Heart left ventricle (tissue), 13 donors: Measurements from ENCODE around the gene IL37.

ENCODE experiments used
- POLR2A ChIP-seq, 2 donors: fragments of 450-650 bp; IDR thresholded peaks; one replicate each; pipeline ENCODE4 v1.6.1; 2017; ENCODE audit warnings: antibody characterized with exemption in 2 of 2, mild to moderate bottlenecking in 2 of 2, moderate library complexity in 2 of 2
- TF ChIP-seq, protein P1 (sequence below), 12 donors: fragments of 200-600 bp; sonication (generic) in 4 of 12; IDR thresholded peaks; one replicate each; pipeline versions ENCODE4 v1.5.0 to v1.8.0; 2018 to 2022; ENCODE audit warnings: antibody characterized with exemption in 12 of 12, mild to moderate bottlenecking in 5 of 12
- donor health status: ischemic (EF 13 %, LVEDD 7.1; RV severe dilation, severe dysfunction).
- donor health status: DM: no; HTN: yes; CAD: no.
- donor health status: DM: no; HTN: no; CAD: no.
- donor health status: ischemic (EF 25% LVEDD 6.9; RV normal size, moderate dysfunction).
- donor health status: ischemic (EF 25% LVEDD 5.7; RV mildly dilated, moderate dysfunction).
- donor health status: ischemic (EF 35%, LVEDD 5.7; RV mildly dilated, moderate dysfunction).
- donor health status: nonischemic (EF 11% LVEDD 7.7; RV severe dilation, severe dysfunction).
- donor health status: DM: yes; HTN: yes; CAD: no.
- donor health status: PGD.
- donor health status: ischemic (EF 29% LVEDD 5.4; RV normal size, mild dysfunction).
- donor health status: nonischemic (EF 23%, LVEDD 6.1; RV moderate dilation, normal function).

DNA sequence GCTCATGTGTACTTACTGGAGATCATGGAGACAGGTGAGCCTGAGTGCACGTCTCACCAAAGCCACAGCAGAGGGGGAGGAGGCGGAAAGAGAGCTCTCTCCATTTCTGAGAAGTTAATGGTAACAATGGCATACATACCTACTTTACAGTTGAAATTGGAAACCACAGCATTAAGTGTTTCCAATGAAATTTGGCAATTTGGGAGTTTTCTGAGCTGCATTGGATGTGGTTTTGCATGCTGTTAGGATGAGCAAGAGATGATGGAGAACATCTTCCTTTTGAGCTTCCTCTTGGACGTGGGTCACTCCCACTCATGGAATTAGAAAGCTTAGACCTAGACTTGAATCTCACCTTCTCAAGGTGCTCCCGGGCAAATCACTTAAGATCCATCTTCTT lies 25.5 kb upstream of the IL37 start:
- TF ChIP-seq, protein P1, sequence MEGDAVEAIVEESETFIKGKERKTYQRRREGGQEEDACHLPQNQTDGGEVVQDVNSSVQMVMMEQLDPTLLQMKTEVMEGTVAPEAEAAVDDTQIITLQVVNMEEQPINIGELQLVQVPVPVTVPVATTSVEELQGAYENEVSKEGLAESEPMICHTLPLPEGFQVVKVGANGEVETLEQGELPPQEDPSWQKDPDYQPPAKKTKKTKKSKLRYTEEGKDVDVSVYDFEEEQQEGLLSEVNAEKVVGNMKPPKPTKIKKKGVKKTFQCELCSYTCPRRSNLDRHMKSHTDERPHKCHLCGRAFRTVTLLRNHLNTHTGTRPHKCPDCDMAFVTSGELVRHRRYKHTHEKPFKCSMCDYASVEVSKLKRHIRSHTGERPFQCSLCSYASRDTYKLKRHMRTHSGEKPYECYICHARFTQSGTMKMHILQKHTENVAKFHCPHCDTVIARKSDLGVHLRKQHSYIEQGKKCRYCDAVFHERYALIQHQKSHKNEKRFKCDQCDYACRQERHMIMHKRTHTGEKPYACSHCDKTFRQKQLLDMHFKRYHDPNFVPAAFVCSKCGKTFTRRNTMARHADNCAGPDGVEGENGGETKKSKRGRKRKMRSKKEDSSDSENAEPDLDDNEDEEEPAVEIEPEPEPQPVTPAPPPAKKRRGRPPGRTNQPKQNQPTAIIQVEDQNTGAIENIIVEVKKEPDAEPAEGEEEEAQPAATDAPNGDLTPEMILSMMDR (IDR thresholded peaks at IDR 0.05): no peak
- TF ChIP-seq POLR2A (IDR thresholded peaks at IDR 0.05): no peak
